ELR (cell line): ENCODE data around the gene SEMA5B.
A peak's percentile ranks its signal among the peaks of the same experiment; 100 is the strongest.

Experiments
- DNase-seq: peaks from one replicate; pipeline ENCODE4 v3.0.0-alpha.2; 2015; ENCODE audit warnings: low read depth

SEMA5B gene, protein sequence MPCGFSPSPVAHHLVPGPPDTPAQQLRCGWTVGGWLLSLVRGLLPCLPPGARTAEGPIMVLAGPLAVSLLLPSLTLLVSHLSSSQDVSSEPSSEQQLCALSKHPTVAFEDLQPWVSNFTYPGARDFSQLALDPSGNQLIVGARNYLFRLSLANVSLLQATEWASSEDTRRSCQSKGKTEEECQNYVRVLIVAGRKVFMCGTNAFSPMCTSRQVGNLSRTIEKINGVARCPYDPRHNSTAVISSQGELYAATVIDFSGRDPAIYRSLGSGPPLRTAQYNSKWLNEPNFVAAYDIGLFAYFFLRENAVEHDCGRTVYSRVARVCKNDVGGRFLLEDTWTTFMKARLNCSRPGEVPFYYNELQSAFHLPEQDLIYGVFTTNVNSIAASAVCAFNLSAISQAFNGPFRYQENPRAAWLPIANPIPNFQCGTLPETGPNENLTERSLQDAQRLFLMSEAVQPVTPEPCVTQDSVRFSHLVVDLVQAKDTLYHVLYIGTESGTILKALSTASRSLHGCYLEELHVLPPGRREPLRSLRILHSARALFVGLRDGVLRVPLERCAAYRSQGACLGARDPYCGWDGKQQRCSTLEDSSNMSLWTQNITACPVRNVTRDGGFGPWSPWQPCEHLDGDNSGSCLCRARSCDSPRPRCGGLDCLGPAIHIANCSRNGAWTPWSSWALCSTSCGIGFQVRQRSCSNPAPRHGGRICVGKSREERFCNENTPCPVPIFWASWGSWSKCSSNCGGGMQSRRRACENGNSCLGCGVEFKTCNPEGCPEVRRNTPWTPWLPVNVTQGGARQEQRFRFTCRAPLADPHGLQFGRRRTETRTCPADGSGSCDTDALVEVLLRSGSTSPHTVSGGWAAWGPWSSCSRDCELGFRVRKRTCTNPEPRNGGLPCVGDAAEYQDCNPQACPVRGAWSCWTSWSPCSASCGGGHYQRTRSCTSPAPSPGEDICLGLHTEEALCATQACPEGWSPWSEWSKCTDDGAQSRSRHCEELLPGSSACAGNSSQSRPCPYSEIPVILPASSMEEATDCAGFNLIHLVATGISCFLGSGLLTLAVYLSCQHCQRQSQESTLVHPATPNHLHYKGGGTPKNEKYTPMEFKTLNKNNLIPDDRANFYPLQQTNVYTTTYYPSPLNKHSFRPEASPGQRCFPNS

DNA sequence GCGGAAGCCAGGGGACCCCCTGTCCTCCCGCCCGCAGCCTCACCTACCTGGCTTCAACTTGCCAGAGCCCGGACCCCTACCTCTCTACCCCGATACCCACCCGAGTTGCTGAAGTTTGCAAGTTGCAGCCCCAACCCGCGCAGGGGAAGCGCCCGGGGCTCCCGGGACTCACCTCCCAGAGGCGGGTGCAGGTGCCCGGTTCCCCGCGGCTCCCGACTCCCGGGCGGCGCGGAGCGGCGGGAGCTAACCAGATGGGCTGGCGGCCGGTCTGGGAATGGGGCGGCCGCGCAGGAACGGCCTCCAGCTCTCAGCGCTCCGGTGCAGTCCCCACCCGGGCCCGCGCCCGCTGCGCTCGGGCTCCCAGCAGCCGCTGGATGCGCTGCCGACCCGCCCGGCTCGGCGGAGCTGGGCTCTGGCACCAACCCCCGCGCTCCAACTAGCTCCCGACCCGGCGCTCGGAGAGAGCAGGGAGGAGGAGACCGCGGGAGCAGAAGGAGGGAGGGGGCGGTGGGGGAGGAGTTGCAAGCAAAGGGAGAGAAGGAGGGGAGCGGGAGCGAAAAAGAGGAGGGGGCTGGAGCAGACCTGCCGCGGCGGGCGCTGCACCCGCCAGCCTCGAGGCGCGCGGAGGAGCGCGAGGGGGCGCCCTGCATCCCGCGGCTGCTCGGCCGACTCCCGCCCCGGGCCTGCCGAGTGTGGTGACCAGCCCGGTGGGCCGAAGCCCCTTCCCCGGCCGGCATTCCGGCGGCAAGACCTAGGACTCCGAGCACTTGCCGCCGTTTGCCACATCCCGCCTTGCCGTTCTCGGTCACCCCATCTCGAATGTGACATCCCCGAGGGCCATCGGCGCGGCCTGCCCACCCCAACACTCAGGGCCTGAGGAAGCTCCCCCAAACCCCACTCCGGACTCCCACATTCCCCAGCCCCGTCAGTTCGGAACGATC is at the start of gene SEMA5B:
SEMA5B (minus strand) TSS at position 472 of the 941 bp plus-strand sequence. CDS start 66,500 bp downstream, outside the sequence.
- DNase-seq = peak; percentile 40

DNA sequence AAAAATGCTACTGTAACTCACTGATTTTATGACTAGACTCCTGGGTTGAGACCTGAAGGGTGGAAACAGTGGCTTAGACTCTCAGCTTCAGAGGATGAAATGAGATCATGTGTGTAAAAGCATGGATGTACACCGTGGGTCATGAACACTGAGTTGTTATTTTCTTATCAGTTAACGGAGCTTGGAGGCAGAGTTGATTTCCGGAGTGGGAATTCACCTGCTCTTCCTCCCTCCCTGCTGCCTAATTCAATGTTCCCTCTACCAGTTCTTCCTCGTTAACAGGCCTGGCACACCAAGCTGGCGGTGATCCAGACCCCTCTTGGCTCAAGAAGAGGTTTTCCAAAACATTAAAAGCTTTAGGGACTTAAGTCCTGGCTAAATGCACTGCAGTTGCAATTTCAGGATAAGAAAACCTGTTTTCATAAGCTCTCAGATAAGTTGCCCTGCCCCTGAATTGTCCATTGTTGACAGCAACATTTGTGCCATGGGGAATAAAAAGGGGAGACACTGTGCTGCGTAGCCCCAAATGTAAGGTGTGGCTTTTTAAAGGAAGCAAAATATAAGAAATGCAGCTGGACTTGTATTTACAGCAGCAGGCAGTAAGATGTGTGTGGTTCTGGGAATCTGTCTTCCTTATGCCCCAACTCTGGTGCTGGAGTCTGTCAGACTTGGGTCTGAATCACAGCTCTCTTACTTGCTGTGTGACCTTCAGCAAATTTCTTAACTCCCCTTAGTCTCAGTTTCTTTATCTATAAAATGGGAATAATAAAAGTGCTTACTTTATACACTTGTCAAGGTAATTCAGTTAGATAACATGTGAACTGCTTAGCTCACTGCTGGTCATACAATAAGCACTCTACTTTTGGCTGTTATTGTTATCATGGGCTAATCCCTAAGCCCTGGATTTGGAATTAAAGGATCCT is 49.2 kb upstream of the SEMA5B start:
- DNase-seq = no peak

DNA sequence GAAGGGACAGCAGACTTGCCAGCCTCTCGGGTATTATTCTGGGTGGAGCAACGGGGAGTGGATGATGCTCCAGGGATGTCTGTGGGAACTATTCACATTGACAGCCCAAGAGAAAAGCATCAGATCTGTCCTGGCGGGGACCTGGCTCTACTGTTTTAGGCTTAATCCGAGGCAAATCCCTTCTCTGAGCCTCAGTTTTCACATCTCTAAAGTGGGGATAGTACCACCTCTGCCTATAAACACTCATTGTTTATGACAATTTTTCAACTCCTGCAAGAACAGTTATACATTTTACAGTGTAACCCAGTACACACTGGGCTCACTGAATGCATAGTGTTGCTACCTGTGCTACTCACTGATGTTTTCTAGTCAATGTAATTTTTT is 48.5 kb upstream of the SEMA5B start:
- DNase-seq = no peak

DNA sequence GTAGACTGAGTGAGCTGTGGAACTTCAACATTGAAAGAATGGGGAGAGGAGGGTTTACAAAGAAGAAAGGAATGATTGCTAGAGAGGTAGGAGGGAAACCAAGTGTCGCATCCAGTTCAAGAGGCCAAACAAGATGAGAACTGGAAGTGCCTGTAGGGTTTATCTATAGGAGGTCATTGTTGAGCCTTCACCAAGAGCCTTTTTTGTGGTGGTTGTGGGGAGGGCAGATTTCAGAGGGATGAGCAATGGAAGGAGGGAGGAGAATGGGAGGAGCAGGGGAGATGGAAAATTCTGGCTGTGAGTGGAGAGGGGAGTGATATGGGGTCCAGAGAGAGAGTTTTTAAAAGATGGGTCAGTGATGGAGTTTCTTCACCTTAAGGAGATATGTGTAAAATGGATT is 47.8 kb upstream of the SEMA5B start:
- DNase-seq = peak; percentile 54

DNA sequence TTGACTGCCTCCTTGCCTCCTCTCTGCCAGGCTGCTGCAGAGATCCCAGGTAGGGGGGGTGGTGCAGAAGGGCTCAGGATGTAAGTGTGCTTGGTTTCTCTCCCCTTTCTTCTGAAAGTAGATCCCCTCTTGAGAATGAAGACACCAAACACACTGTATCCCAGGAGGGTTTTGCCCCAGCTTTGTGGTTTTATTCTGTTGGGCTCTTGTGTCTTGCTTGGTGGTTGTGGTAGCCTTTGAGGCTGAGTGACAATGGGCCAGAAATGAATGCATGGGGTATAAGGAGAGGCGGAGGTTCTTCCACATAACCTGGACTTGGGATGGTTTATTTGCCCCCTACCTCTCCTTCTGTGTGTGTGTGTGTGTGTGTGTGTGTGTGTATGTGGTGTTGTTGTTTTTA is 45.0 kb upstream of the SEMA5B start:
- no peak for DNase-seq

DNA sequence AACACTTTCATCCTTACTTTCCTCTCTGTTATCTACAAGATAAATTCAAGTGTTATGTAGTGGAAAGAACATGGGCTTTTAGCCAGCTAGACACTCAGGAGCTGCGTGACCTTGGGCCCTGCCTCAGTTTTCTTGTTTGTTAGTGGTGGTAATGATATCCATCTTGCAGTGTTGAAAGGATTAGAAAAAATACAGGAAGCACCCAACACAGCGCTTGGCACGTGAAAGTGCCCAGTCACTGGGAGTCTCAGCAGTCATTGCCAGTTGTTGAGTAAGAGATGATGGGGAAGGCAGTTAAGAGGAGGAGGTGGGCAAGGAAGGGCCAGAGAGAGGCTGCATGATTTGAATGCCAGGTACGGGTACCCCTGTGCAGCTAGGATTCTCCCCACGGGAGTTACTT is 44.6 kb upstream of the SEMA5B start:
- DNase-seq = no peak

DNA sequence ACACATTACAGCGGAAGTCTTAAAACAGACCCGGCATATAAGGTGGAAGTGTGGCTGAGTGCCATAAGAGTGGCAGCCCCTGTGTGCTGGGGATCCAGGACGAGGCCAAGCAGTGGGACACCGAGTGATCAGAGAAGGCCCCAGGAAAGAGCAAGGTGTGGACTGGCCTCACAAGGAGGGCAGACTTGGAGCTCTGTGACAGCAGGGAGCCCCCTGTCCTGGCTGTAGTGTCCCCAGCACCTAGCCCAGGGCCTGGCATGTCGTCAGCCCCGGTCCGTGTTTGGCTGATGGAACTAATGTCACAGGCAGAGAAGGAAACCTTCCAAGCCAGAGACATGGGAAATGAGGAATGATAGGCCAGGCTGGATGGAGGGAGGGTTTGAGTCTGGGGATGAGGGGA is 44.0 kb upstream of the SEMA5B start:
- no peak for DNase-seq

DNA sequence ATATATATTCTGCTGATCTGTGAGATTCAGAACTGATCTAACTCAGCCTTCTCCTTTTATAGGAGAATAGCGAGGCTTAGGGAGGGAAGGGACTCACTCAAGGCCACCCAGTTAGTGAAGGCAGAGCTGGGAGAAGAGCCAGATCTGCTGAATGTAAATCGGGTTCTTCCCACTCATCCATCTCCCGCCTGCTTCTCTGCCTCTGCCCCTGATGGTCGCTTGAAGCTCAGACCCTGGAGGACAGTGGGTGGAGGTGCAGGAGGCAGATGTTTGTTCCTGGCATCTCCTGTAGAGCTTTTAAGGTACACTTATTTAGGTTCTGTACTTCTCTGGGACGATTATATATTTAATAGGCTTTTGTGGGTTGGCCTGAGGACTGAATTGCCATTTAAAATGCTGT is 43.6 kb upstream of the SEMA5B start:
- DNase-seq = peak; percentile 47

DNA sequence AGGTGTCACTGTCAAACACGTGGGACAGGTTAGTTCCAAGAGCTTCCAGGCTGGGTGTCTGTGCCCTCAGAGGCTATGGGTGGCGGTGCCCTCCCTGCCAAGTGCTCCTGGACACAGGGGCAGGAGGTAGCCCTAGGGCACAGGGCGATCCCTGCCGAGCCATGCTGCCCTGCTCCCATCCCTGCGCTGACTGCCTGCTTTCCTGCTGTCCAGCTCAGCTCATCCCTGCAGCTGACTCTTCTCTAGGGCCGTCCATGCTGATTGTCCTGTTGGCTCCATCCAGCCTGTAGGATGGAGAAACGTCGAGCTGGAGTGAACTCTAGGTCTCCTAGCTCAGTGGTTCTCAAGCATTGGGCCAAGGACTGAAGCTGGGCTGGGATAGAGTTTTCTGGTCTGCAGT is 42.9 kb upstream of the SEMA5B start:
- no peak for DNase-seq

DNA sequence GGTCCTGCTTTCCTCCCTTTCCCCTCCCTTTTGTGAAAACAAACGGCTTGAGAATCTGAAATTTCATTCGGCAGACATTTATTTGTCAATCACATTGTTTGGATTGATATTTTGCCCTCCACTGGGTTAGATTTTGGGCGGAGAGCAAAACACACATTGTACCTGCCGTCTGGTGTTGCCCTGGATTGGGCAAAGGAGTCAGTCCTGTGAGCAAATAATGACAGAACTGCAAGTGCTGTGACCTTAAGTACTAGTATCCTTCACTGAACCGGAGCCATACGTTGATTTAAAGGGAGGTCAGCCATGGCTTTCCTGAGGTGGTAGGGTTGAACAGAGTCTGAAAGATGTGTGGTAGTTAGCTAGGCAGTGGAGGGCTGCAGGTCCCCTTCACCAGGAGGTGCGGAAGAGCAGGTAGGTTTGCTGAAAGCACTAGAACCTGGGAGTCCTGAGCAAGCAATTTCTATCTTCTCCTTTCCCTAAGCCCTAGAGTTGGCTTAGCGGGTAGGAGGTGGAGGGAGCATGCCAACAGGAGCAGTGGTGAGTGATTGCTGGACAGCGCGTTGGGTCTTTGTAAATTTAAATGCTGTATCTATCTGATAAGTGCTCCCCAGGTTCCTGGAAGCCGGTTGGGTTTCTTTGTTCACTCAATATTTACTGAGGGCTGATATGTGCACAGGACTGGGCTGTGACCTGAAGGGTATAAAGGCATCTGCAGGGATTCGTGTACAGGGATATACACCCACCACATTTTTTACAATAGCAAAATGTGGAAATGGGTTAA is 41.2 kb upstream of the SEMA5B start:
- no peak for DNase-seq

DNA sequence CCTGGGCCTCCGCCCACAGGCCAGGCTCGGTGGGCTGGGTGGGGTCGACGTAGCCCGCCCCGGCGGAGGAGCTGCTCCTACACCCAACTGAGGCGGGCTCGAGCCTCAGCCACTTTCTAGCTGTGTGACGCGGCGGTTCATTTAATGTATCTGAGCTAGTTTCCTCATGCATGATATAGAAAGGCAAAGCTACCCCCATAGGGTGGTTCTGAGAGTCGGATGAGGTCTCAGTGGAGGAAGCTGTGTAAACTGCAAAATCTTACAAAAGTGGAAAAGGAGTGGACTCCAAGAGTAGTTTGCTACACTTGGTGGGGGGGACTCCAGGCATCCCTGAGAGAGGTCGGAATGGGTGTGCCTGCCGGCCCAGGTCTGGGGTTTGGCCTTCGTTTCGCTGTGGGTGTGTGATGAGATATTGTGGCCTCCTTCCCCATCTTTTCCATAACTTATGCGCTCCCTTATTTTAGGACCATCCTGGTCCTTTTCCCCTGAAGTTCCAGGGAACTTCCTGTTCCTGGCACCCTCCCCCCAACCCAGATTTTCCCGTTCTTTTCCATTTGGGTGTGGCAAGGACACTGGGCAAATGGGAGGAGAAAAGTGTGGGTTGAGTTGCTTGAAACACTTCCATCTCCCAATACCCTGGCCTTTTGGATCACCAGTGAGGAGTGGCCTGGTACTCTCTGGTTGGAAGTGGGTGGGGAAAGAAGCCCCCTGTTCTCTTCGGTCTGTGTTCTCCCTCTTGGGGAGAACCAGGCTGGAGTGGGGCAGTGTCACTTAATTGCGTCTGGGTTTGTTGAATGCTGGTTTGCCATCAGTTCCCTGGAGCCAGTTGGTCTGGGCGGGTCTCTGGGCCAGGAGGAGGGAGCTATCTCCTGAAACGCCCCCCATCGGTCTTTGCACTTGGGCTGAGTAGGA is 40.4 kb upstream of the SEMA5B start:
- peak; percentile 37 for DNase-seq

DNA sequence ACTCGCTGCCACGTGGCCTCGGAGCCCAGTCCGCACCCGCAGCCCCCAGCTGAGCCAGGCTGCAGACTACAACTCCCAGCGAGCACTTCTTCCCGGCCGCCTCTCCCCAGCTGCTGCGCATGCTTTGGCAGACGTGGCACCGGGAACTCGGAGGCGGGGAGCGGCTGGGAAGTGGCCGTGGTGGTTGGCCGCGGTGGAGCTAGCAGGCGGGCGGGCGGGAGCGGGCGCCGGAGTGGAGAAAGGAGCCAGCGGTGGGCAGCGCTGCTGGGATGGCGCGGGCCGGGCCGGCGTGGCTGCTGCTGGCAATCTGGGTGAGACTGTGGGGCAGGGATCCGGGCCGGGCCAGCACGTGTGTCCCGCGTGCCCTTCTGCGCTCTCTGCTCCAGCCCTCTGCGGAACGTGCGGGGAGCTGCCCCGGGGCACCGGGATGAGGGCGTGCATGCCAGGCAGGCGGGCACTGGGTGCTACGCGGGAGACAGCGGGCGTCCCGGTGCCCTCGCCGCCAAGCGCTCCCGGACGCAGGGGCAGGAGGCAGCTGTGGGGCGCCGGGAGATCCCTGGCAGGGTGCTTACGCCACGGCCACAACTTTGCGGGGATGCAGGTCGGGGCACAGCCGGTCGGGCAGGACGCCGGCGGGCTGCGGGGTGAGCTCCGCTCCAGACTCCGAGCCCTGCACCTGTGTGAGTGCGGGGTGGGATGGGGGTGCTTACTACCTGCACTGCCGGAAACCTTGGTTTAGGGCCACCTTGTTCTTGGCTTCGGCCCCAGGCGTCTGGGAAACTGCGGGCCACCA is 39.5 kb upstream of the SEMA5B start, which contains the start of gene PDIA5:
PDIA5 (plus strand) TSS at position 130 of the 793 bp plus-strand sequence; CDS start at position 270, 140 bp downstream.
- peak; percentile 92 for DNase-seq

DNA sequence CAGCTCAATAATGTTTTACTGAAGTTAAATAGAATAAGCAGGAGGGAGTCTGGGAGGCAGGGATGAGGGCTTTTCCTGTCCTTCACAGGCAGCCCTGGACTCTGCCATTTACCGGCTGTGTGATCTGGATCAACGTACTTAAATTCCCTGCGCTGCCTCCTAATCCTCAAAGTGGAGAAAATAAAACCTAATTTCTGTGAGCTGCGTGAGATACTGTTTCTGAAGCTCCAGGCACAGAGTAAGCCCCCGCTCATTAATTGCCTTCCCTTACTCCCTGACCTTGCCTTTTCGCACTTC is 39.0 kb upstream of the SEMA5B start:
- DNase-seq = no peak

DNA sequence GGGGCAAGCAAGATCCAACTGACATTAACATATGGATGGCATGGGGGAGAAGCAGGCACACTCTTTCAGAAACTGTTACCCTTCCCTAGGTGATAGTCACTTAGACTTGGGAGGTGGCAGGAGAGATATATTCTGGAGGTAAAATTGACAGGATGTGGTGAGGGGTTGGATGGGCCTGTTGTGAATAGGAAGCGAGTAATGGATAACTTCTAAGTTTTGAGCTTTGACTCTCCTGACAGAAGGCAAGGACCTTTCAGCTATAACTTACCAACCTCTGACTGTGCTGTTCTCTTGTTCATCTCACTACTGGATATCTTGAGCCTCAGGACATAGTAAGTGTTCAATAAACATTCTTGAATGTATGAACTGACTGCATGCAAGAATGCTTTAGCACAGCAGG is 37.4 kb upstream of the SEMA5B start:
- DNase-seq = peak; percentile 65

DNA sequence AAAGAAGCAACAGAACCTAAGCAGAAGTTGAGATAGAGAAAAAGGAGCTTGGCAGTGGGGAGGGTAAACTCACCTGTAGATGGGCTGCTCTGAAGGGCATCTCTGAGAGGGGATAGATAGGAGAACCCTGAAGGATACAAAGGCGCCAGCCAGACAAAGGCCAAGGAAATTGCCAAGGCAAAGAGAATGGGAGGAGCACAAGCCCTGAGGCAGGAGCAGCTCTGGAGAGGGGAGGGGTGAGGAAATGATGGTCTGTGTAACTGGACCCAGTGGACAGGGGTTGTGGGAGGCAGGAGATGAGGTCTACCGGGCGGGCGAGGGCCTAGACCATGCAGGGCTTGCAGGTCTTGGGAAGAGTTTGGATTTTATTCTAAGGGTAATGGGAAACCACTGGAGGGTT is 36.9 kb upstream of the SEMA5B start:
- DNase-seq = no peak

DNA sequence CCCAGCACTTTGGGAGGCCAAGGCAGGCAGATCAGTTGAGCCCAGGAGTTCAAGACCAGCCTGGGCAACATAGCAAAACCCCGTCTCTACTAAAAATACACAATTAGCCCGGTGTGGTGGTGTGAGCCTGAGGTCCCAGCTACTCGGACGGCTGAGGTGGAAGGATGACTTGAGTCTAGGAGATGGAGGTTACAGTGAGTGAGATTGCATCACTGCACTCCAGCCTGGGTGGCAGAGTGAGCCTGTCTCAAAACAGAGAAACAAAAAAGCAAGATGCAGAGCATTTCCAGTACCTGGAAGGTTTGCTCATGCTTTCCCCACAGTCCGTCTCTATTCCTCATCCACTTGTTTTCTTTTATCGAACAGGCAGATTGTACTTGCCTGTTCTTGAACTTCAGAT is 35.5 kb upstream of the SEMA5B start:
- DNase-seq = no peak

DNA sequence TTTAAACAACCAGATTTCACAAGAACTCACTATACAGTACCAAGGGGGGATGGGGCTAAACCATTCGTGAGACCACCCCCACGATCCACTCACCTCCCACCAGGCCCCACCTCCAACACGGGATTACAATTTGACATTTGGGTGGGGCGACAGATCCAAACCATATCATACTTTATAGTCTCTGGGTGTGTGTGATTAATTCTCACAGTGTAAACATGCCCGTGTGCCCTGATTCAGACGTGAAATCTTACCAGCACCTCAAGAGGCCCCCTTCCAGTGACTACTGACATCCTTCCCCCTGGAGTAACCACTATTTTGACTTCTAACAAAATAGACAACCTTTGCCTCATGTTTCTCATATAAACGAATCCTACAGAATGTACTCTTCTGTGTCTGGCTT is 34.3 kb upstream of the SEMA5B start:
- no peak for DNase-seq

DNA sequence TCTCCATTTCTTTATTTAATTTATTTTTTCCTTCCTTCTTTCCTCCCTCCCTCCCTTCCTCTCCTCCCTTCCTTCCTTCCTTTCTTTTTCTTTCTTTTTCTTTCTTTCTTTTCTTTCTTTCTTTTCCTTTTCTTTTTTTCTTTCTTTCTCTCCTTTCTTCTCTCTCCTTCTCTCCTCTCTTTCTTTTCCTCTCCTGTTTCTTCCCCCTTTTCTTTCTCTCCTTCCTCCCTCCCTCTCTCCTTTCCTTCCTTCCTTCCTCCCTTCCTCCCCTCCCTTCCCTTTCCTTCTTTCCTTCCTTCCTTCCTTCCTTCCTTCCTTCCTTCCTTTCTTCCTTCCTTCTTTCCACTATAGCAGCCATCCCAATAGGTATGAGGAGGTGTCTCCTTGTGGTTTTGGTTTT is 32.5 kb upstream of the SEMA5B start:
- no peak for DNase-seq
